ENCODE data around the gene SYNJ2.

SYNJ2 gene

DNA sequence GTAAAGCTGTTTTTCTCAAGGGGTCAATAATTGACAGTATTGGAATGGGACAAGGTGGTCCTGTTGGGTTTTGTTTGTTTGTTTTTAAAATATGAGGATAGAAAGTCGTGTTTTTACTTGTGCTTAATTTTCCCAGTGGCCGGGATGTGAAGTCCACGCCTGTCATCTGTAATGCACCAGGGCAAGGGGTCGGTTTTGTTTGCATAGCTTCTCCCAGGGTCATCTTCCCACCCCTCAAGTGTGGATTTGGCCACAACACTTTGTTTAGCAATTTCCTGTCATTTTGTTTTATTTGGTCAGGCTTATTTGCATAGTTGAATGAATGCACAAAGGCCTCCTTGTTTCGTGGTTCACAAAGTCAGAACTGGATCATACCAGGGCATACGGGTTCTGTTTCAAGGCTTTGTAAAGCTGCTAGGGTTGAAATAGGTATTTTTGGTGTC lies 29.8 kb downstream of the SYNJ2 start:
- DNase-seq (ENCODE audit: low spot score): no peak

DNA sequence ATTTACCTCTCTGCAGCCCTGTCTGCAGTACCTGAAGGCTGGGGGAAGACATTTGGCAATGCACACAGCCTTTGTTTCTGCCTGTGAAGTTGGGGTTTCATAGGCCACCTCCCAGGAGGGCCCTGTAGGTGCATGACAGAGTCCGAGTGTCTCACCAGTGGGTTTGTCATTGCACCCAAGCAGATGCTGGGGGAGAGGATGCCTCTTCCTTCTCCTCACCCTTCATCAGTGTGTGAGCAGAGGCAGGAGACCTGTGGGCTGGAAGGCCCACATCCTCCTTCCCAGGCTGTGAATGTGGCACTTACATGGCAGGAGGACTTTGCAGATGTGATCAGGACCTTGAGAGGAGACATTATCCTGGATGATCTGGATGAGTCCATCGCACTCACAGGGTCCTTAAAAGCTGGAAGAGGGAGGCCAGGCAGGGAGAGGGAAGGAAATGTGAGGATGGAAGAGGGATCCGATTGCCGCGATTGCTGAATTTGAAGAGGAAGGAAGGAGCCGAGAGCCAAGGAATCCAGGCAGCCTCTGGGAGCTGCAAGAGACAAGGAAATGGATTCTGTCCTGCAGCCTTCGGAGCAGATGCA lies 30.4 kb downstream of the SYNJ2 start:
- no peak for DNase-seq (ENCODE audit: low spot score)

DNA sequence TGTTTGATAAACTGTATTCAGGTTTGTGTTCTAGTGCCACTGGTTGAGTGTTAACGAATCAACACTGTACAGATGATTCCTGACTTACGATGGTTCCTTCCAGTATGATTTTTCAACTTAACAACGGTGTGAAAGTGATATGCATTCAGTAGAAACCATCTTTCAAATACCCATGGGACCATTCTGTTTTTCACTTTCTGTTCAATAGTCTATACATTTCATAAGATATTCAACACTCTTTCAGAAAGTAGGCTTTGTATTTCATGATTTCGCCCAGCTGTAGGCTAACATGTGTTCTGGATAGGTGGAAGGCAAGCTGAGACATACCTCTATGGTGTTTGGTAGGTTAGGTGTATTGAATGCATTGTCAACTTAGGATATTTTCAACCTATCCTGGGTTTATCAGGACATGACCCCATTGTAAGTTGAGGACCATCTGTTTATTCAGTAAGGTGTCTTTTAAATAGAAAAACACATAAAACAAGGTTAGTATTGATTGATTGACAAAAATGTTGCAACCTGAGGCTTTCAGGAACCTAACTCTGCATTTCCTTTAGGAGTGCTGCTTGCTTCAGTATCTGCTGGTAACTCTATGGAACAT lies 32.3 kb downstream of the SYNJ2 start:
- DNase-seq (ENCODE audit: low spot score): no peak

GRCh38 chr6:158014505-158015187 lies 33.0 kb downstream of the SYNJ2 start:
- DNase-seq (ENCODE audit: low spot score): no peak

DNA sequence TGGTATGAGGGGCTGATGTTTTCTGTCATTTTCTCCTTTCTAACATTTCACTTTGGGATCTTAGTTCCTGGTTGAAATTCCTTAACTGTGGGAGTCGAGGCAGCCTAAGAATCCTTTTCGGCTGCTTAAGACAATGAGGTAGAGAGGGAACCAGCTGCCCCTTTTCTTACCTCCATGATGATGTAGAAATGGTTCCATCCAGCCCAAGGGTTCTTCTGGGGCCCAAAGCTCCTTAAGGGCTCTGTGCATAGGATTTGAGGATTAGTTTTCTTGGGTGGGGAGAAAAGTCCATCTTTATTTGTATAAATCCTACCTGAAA lies 33.5 kb downstream of the SYNJ2 start:
- no peak for DNase-seq (ENCODE audit: low spot score)

DNA sequence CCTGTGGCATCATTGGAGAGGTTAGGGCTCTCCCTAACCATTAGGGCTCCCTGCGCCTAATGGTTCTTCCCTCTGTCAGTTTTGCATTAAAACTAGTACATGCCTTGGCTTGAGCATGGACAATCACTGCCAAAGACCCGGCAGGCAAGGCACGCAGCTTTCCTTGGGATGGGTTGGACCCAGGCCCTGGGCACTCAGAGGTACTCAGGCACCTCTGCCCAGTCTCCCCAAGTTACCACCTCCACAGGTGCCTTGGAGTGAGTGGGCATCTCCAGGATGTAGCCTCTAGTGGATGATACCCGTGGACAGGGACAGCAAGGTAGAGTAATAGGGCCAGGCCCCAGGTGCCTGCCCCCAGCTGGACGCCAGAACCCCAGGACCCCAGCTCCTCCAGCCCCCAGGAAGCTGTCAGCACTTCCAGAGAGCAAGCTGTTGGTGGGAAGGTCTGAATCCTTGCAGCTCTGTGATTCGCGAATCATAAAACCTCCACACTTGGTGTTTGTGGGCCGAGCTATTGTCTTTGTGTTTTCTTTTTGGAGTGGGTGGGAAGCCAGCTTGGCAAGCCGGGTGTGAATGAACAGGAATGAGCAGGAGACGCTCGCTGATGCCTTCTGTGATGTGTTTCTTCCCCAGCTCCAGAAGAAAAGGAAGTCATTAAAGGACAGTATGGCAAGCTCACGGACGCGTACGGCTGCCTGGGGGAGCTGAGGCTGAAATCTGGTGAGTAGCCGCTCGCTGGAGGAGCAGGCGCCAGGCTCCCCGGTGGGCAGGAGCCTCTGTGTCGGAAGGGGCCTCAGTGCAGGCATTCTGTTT lies 35.1 kb downstream of the SYNJ2 start:
- no peak for DNase-seq (ENCODE audit: low spot score)

DNA sequence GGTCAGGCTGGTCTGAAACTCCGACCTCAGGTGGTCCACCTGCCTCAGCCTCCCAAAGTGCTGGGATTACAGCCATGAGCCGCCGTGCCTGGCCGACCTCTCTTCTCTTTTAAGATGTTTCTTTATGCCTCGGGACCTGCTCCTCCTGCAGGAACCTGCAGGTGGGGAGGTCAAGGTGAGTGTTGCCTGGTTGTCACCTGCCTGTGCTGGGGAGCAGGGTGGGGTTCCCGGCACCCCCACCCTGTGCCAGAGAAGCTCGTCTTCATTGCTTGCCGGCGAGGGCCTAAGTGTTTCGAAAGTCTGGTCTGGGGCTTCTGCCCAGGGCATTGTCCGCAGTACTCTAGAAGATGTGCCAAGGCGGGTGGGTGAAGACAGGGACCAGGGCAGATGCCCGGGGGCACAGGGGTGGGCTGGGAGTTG lies 36.0 kb downstream of the SYNJ2 start:
- DNase-seq (ENCODE audit: low spot score): no peak

DNA sequence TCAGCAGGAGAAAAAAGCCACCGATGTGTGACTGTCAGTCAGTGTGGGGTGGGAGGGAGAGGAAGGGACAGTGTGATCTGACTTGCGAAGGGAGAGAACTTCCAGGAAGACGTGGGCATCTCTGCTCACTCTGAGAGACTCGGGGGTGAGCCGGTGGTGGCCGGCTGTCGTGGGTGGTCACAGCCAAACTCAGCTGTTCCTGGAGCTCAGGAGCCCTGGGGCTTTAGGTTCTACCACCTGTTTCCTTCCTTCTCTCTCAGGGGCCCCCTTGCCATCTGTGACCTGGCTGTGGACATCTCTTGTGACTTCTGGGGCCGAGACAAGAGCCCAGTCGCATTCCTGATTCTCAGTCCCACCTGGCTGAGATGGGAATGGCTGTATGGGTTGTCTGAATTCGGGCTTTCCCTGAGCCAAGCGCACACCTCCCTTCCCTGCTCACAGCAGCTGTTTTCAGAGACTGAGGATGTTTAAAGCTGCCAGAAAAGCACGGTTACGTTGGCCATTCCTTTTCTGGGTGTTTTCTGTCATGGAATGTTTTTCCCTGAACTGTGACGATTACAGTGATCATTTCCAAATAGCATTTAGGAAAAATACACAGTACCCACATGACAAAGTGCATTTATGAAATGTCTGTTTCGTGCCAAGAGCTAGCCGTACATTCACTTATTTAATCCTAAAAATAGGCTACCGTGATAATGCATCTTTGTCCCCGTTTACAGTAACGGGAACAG lies 36.5 kb downstream of the SYNJ2 start:
- no peak for DNase-seq (ENCODE audit: low spot score)

DNA sequence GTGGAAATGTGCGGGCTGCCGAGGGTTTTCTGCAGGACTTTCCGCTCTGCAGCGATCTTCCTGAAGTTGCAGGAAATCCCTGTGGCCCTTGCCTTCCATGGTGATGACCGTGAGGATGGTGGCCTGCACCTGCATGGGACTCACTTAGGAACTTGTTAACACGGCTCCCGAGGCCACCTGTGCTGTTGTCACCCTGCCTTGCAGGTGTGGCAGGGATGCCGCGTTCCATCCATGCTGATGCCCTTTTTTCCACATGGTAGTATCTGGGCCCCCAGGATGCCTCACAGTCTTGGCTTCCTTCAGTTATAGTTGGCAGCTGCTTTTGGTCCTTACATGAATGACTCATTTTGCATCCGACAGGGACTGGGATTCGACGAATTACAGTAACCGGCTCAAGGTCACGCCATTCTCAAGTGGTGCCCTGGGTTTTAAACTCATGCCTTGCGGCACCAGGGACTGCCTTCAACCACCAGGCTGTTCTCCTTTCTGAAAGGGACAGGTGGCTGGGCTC lies 37.2 kb downstream of the SYNJ2 start:
- DNase-seq (ENCODE audit: low spot score): no peak

GRCh38 chr6:158019416-158019815 lies 37.8 kb downstream of the SYNJ2 start:
- DNase-seq (ENCODE audit: low spot score): no peak

DNA sequence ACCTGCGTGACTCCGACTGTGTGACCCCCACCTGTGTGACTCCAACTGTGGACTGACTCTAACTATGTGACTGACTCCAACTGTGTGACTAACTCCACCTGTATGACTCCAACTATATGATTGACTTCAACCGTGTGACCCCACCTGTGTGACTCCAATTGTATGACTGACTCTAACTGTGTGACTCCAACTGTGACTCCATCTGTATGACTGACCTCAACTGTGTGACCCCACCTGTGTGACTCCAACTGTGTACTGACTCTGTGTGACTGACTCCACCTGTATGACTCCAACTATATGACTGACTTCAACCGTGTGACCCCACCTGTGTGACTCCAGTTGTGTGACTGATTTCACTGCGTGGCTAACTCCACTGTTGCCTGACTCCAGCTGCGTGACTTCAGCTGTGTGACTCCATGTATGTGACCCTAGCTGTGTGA lies 38.6 kb downstream of the SYNJ2 start:
- DNase-seq (ENCODE audit: low spot score): no peak

- DNase-seq (ENCODE audit: low spot score): no peak
Observed at GRCh38 chr6:158020811-158021210, 39.1 kb downstream of the SYNJ2 start.

DNA sequence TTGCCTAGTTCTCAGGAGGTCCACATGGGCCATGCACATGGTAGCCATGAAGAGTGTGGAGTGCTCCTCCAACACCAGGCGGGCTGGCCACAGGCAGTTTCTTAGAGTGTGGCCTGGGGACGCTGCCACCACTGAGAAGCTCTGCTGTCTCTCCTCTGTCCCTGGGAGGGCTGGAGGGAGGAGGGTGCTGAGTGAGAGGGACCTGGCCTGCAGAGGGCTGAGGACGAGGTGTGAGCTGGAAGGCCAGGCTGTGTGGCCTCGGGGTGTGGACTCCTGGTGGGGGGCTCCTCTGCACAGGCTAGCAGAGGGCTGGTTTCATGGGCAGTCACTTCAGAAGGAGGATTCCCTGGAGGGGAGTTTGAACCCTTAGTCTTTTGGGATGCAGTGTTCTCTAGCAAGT lies 39.7 kb downstream of the SYNJ2 start:
- DNase-seq (ENCODE audit: low spot score): no peak

GRCh38 chr6:158021814-158022748 lies 40.4 kb downstream of the SYNJ2 start:
- DNase-seq (ENCODE audit: low spot score): no peak

- DNase-seq (ENCODE audit: low spot score): no peak
Observed at GRCh38 chr6:158022749-158023596, 41.3 kb downstream of the SYNJ2 start.

GRCh38 chr6:158023597-158023939 lies 41.9 kb downstream of the SYNJ2 start:
- DNase-seq (ENCODE audit: low spot score): no peak

DNA sequence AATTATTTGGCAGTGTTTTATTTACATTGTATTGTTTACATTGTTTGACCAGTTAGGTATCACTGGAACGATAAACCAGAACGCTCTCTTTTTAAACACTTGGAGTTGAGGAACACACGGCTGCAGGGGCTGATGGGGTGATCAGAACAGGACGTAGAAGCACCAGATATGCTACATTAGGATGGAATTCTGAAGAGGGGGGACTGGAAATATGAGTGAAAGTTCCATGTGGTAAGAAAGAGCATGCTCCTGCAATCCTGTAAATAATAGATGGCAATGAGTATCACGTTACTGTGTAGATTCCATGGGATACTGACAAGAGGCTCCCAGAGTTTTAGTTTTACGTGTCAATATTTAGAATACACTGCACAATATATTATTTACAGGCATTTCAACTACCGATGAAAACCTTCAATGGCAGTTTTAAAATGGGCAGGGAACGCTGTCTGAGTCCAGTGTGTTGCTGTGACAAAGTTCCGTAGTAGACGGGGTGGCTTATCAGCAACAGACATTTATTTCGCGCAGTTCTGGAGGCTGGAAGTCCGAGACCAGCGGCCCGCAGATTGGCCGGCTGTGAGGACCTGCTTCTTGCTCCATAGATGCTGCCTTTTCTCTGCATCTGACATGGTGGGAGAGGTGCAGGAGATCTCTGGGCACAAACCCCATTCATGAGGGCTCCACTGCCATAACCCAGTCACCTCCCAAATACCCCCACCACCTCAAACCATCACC lies 43.1 kb downstream of the SYNJ2 start:
- no peak for DNase-seq (ENCODE audit: low spot score)

DNA sequence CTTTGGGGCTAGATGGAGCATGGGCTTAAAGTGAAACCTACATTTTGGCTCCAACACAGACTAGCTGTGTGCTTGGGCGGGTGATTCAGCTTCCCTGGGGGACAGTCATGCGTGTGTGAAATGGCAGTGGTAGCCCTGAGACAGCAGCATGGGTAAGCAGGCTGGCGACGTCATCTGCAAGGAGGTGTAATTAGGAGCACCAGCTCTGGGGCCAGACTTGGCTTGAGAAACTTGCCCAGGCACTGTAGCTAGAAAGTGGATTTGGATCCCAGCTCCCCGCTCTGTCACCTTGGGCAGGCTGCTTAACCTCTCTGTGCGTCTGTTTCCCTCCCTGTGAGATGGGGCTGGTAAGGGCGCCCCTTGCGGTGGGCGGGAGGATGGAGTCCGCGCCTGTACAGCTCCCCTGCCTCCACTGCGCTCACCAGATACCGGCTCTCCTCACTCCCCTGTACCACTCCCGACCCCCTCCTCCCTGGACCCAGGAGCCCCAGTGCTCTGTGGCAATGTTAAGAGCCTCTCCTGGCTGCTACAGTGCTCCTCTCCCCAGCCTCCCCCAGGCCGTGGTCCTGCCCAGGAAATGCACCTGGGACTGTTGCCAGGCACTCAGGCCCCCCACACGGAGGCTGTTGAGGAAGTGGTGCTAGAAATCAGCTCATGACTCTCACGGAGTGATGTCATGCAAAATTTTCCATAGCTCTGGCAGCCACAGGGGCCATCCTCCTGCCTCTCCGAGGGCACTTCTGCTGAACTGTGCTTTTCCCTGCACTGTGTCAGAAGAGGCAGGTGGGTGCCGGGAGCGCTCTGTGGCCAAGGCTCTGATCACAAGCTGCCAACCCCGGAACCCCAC lies 44.6 kb downstream of the SYNJ2 start:
- peak; percentile 24 for DNase-seq (ENCODE audit: low spot score)

Measured in hematopoietic multipotent progenitor cell treated with erythropoietin and hydrocortisone succinate and interleukin-3 and kit ligand, for 17 days (in vitro differentiated cells).